Left ventricle myocardium inferior (tissue), 1 donor: ENCODE data around the gene GPR176. TPM values are rescaled to one million over a fixed set of nuclear protein-coding genes. Genes with fewer than 3 reads are reported as not detected.
A peak's percentile ranks its signal among the peaks of the same experiment; 100 is the strongest.

Source experiments
- DNase-seq: peaks from one replicate; pipeline ENCODE4 v3.0.0-alpha.2; 2020
- H3K27ac ChIP-seq: fragments of 200-600 bp; replicated peaks from 2 replicates; pipeline ENCODE4 v1.8.0; 2021
- H3K27me3 ChIP-seq: fragments of 200-600 bp; 2 replicates; pipeline ENCODE4 v1.8.0; 2021; ENCODE audit warnings: low read depth
- H3K36me3 ChIP-seq: fragments of 200-600 bp; 2 replicates; pipeline ENCODE4 v1.8.0; 2021
- H3K4me1 ChIP-seq: fragments of 200-600 bp; 2 replicates; pipeline ENCODE4 v1.8.0; 2021
- H3K4me3 ChIP-seq: fragments of 200-600 bp; 2 replicates; pipeline ENCODE4 v1.8.0; 2021; ENCODE audit warnings: mild to moderate bottlenecking, moderate library complexity
- H3K9me3 ChIP-seq: fragments of 200-600 bp; replicated peaks from 2 replicates; pipeline ENCODE4 v1.8.0; 2021
- CTCF ChIP-seq: fragments of 200-600 bp; IDR thresholded peaks from 2 replicates; pipeline ENCODE4 v1.8.0; 2021; ENCODE audit warnings: antibody characterized with exemption, mild to moderate bottlenecking, borderline replicate concordance
- intact Hi-C: fragments of 100-400 bp; cut with micrococcal nuclease; formaldehyde crosslinking; loops from one replicate; pipeline ENCODE4 v1.11.0; 2022
- total RNA-seq: library from RNA; stranded (reverse); fragmentation: NEBNext Ultra II Directional; extraction: Animal tissue kit (Norgen Biotek cat#: 25700); gene quantifications from one replicate; pipeline ENCODE4 v1.2.1, GENCODE V29; 2021
- donor health status: DM: no; HTN: yes; CAD: no; lungs with severe emphysema.

The GPR176 gene
- total RNA-seq, 1 donor from 2014 or later: 1.6 TPM

GRCh38 chr15:39792025-39792843, 127.8 kb downstream of the GPR176 start:
- H3K4me1 ChIP-seq: no peaks in the 10 kb centered on the region
- H3K4me3 ChIP-seq: no peak overlapping the region
- H3K9me3 ChIP-seq: no peaks in the 10 kb centered on the region
- H3K27me3 ChIP-seq: no peaks in the 10 kb centered on the region
- DNase-seq: no peak
- intact Hi-C loops: no loop called here
- no peak for TF ChIP-seq CTCF
- no peaks in the 10 kb centered on the region for H3K36me3 ChIP-seq
- peak overlapping the region; percentile 62 for H3K27ac ChIP-seq

GRCh38 chr15:39789736-39790135, 130.3 kb downstream of the GPR176 start:
- no peak for TF ChIP-seq CTCF
- Histone ChIP-seq H3K4me1 (peaks cover 14% of the 10 kb centered on the region), H3K4me3 (no peak overlapping the region), H3K36me3 (no peaks in the 10 kb centered on the region), H3K27ac (no peak overlapping the region), H3K9me3 (no peaks in the 10 kb centered on the region), H3K27me3 (no peaks in the 10 kb centered on the region)
- intact Hi-C loops: loop anchor here (5.0 kb wide), 1 partner anchor 83 kb away; no protein-coding TSS in a partner anchor
- DNase-seq: no peak

- intact Hi-C loops: loop anchor here (5.0 kb wide), 1 partner anchor 83 kb away; no protein-coding TSS in a partner anchor
- Histone ChIP-seq H3K4me3 (no peak overlapping the region), H3K27ac (no peak overlapping the region), H3K36me3 (no peaks in the 10 kb centered on the region), H3K27me3 (no peaks in the 10 kb centered on the region), H3K4me1 (peaks cover 21% of the 10 kb centered on the region), H3K9me3 (no peaks in the 10 kb centered on the region)
- no peak for TF ChIP-seq CTCF
- no peak for DNase-seq
Measured at GRCh38 chr15:39788800-39789565, 131.1 kb downstream of the GPR176 start.

- Histone ChIP-seq H3K9me3 (no peaks in the 10 kb centered on the region), H3K4me1 (peaks cover 29% of the 10 kb centered on the region), H3K27me3 (no peaks in the 10 kb centered on the region), H3K36me3 (no peaks in the 10 kb centered on the region), H3K4me3 (no peak overlapping the region), H3K27ac (no peak overlapping the region)
- no peak for TF ChIP-seq CTCF
- intact Hi-C loops: loop anchor here (5.0 kb wide), 1 partner anchor 84 kb away; no protein-coding TSS in a partner anchor
- no peak for DNase-seq
Measured at GRCh38 chr15:39788108-39788507, 132.0 kb downstream of the GPR176 start.

GRCh38 chr15:39787479-39787878, 132.6 kb downstream of the GPR176 start:
- Histone ChIP-seq H3K36me3 (no peaks in the 10 kb centered on the region), H3K27ac (no peak overlapping the region), H3K27me3 (no peaks in the 10 kb centered on the region), H3K4me1 (peaks cover 35% of the 10 kb centered on the region), H3K4me3 (no peak overlapping the region), H3K9me3 (no peaks in the 10 kb centered on the region)
- no peak for DNase-seq
- intact Hi-C loops: loop anchor here (5.0 kb wide), 1 partner anchor 85 kb away; no protein-coding TSS in a partner anchor
- no peak for TF ChIP-seq CTCF
